ENCODE data around the gene NPPC. TPM values are rescaled to one million over a fixed set of nuclear protein-coding genes. Genes with fewer than 3 reads are reported as not detected.

The NPPC gene, protein sequence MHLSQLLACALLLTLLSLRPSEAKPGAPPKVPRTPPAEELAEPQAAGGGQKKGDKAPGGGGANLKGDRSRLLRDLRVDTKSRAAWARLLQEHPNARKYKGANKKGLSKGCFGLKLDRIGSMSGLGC
- total RNA-seq = not detected in 2 replicates

GRCh38 chr2:231926180-231926741 lies at the start of gene NPPC:
NPPC (minus strand) TSS chr2:231926396; CDS start chr2:231926249, 147 bp downstream.

DNA sequence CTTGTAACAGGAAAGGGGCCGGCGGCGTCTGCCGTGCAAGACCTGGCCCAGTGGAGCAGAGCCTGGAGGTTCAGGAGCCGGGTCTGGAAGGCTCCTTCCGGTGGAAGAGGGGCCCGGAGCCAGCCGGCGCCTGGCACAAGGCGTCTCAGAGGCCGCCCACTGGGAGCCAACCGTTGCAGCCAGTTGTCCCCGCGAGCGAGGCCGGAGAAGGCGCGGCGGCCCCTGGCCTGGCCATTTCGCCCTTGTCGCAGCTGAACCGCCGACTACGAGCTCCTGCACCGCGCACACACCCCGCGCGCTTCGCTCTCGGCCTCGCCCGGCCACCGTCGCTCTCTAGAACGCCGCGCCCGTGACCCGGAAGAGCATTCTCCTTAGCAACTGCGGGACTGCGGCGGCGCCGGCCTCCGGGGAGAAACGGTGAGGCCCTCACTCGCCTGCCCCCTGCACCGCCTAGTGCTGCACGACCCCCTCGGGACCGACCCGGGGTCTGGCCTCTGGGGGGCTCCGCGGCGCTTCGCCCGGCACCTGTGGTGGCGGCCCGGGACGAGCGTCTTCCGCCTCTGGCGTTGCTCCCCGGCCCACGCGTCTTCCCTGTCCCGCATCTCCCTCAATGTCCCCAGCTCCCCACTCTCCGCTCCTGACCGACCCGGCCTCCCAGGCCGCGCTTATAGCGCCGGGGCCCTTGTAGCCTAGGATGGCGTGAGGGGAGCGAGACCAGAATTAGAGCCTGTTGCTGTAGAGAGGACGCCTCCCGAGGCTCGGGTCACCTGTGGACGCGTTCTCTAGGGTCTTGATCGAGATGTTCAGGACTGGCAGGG lies 35.4 kb upstream of the NPPC start, which contains the start of gene DIS3L2:
DIS3L2 (plus strand) TSS at position 365 of the 818 bp plus-strand sequence. CDS start 53,215 bp downstream, outside the sequence.

Other genes starting within 250 kb of the NPPC start
- gene PTMA, start 217.9 kb downstream of the NPPC start, total RNA-seq = 519 and 668 TPM in 2 replicates
- 19.4 and 26.1 TPM in 2 replicates for gene PDE6D, start 145.1 kb downstream of the NPPC start, total RNA-seq
- 15.7 and 16.1 TPM in 2 replicates for gene COPS7B, start 140.0 kb downstream of the NPPC start, total RNA-seq
- 13.2 and 20.9 TPM in 2 replicates for gene DIS3L2, start 35.3 kb upstream of the NPPC start, total RNA-seq